SH-SY5Y (cell line): ENCODE measurements around the gene KLF14.

ENCODE experiments used
- GATA2 ChIP-seq: IDR thresholded peaks from 2 replicates; pipeline ENCODE4 v1.6.1; 2011; ENCODE audit warnings: mild to moderate bottlenecking, low read depth, low read length
- GATA3 ChIP-seq: IDR thresholded peaks from 2 replicates; pipeline ENCODE4 v1.6.1; 2011; ENCODE audit warnings: low read depth, mild to moderate bottlenecking, low read length, moderate library complexity

DNA sequence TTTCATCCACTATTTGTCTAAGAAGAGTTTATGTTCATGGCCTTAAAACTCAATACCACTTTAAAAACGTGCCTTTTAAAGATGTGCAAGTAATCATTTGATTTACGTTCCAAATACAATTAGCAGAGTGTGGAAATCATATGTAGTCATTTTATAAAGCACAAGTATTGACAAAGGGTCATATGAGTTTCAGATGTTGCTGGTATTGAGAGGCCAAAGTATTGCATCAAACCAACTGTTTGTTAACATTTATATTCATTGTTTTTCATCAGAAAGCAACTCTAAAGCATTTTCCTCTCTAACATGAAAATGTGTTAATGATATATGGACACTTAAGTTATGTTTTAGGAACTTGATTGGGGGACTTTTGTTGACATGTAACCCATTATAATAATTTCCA lies 36.2 kb downstream of the KLF14 start:
- TF ChIP-seq GATA3: no peak
- no peak for TF ChIP-seq GATA2
